ENCODE data around the gene KCTD17.

- TF ChIP-seq CTCF (IDR thresholded peaks at IDR 0.05; ENCODE audit: low read length) = no peak
- TF ChIP-seq EZH2 (IDR thresholded peaks at IDR 0.05; ENCODE audit: borderline replicate concordance, low read length) = no peak
Measured at GRCh38 chr22:37054056-37054395, 2.5 kb downstream of the KCTD17 start.
